Inflammatory macrophage treated with lipopolysaccharide for 1 hour (primary cell): ENCODE results near the gene DNAJC7.
A peak's percentile ranks its signal among the peaks of the same experiment; 100 is the strongest.
"Not testable (repeated sequence)": the region's sequence is repeated elsewhere in the genome, so short reads cannot be mapped to it uniquely, and the experiment has no call there.

ENCODE experiments used
- DNase-seq, 2 donors: peaks; one replicate each; pipeline ENCODE4 v3.0.0-alpha.2; 2020 to 2022

Gene DNAJC7

DNA sequence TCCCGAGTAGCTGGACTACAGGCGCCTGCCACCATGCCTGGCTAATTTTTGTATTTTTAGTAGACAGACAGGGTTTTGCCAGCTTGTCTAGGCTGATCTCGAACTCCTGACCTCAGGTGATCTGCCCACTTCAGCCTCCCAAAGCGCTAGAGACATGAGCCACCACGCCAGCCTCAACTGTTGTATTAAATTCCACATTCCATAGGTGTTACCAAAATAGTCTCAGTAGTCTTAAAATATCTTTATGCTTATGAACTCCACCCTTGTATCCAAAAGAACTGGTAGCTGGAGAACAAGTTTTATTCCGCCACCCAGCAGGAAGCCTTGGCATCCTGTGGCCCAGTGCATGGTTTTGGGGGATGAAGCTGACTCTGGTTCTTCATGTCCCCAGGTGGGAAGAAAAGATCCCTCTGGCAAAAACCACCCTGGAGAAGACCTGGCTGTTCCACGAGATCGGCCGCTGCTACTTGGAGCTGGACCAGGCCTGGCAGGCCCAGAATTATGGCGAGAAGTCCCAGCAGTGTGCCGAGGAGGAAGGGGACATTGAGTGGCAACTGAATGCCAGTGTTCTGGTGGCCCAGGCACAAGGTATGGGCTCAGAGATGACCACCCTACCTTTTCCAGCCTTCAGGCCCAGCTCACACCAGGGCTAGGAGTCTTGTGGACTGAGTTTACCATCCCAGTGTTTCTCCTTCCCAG, 68.3 kb downstream of the DNAJC7 start:
- no peak for DNase-seq

DNA sequence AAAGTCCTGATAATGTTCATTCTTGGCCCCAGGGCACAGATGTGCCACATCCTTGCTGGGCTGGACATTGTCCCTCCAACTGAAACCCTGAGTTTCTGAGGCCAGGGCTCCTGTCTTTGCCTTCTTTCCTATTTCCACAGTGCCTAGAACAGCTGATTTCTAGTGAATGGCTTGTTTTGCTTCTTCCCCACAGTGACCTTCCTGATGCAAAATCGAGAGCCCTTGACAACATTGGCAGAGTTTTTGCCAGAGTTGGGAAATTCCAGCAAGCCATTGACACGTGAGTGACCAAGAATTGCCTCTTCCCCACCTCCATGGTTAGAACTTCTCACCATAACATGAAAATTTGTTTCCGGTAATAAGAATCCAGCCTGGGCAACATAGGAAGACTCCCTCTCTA, 72.3 kb downstream of the DNAJC7 start:
- DNase-seq: peak in 1 of 2 donors; percentile 18

DNA sequence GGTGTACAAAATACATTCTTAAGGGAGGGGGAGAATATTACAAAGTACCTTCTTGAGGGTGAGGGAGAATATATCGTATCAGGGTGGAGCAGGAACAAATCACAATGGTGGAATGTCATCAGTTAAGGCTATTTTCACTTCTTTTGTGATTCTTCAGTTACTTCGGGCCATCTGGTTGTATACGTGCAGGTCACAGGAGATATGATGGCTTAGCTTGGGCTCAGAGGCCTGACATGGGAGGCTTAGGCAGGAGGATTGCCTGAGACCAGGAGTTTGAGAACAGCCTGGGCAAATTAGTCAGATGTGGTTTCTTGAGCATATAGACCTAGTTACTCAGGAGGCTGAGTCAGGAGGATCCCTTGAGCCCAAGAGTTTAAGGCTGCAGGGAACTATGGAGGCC, 73.7 kb downstream of the DNAJC7 start:
- DNase-seq: no peak

DNA sequence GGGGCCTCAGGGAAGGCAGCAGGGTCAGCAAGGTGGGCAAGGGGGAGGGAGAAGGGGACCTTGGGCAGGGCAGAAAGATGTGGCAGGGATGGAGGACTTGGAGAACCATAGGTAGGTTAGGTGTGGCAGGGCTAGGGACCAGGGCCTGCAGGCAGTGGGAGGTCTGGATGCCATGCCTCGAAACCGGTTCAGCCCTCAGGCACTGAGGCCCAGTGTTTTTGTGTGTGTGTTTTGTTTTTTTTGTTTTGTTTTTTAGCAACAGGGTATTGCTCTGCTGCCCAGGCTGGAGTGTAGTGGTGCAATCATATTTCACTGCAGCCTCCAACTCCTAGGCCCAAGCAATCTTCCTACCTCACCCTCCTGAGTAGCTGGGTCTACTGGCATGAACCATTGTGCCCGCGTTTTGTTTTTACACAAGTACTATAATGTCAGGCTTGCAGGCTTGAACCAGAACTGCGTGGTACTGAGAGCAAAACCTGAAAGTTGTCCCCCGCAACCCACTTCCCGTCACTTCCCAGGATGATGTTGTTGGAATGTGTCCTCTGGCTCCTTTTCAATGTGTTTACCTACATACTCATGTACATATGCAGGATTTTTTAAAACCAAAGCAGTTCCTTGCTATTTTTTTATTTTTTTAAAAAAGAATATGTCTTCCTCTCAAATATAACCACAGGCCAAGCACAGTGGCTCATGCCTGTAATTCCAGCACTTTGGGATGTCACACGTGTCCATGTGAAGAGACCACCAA, 74.4 kb downstream of the DNAJC7 start:
- DNase-seq: no peak

DNA sequence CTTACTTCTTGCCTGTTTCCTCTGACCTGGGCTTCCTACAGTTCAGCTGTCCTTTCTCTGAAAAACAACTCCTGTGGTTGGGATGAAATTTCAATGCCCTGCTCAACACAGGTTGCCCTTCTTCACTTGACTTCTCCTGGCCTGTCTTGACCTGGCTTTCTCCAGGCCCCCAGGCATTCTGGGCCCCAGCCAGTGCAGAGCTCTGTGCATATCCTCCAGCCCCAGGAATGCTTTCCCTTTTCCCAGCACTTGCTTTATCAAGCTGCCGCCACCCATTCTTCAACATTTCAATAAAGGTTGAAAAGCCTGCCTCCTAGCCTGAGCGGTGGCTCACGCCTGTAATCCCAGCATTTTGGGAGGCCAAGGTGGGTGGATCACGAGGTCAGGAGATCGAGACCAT, 76.1 kb downstream of the DNAJC7 start:
- DNase-seq: no peak

DNA sequence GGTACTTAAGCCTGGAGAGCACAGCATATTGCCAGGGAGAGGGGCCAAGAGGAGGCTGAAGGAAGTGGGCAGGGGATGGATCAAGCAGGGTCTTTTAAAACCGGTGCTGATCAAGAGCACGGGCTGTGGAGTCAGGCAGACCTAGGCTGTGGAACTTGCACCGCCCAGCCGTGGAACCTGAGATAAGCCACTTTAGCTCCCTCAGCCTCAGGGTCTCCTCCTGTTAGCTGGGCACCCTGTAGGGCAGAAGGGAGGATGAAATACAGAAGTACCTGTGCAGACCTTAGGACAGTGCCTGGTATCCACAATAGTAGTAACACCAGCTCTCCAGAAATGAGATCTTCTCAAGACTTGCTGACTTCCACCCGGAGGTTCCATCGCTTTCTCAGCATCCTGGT, 77.5 kb downstream of the DNAJC7 start:
- no peak for DNase-seq

DNA sequence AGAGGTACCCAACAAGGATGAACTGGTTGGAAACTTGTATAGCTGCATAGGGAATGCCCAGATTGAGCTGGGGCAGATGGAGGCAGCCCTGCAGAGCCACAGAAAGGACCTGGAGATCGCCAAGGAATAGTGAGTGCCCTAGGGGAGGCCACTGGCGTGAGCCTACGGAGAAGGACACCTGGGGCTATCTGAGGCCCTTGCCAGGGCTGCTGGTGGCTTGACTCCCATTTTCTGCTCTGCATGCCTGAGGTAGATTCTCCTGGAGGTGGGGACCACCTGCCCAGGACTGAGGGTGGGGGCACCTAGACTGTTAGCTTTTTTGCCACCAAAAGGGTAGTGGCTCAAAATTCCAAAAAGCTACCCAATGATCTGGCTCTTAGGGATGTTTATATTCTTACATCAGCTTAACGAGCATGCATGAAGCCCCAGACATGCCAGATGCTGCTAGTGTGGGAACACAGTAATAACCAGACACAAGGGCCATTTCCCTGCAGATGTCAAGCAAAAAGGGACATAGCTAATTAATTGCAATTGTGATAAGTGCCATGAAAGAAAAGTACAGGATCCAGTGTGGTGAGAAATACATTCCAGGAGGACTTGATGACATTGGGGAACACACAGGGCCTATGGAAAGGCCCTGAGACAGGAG, 78.1 kb downstream of the DNAJC7 start:
- DNase-seq: no peak

DNA sequence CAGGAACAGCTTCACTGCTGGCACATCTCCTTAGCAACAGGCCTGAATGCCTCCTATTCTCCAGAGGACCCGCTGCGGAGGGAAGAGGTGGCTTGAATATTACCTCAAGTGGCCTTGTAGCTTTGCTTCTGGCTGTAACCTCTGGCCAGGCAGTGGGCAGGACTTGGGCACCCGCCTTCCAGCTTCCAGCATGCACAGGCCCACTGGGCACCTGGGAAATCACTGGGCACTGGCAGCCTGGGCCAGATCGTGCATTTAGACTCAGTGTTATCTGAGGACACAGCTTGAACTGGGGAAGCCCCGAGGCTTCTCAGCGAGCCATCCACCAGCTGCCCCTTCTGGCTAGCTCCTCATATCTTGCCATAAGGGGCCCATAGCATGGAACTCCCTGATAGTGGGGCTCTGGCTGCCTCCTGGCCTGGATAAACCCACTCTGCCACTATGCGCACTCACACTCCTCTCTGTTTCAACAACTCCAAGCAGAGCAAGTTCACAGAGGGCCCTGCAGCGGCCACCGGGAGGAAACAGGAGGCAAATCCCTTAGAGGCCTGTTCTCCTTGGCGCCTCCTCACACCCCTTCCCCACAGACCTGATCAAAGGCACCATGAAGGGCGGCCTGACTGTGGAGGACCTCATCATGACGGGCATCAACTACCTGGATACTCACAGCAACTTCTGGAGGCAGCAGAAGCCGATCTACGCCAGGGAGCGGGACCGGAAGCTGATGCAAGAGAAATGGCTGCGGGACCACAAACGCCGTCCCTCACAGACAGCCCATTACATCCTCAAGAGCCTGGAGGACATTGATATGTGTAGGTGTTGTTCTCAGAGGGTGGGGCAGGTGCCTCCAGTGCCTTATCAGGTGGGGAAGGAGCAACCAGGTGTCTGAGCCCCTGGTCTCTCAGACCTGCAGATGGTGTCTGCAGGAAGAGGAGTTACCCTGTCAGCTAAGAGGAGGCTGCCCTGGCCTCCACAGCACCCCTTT, 79.0 kb downstream of the DNAJC7 start:
- no peak for DNase-seq

DNA sequence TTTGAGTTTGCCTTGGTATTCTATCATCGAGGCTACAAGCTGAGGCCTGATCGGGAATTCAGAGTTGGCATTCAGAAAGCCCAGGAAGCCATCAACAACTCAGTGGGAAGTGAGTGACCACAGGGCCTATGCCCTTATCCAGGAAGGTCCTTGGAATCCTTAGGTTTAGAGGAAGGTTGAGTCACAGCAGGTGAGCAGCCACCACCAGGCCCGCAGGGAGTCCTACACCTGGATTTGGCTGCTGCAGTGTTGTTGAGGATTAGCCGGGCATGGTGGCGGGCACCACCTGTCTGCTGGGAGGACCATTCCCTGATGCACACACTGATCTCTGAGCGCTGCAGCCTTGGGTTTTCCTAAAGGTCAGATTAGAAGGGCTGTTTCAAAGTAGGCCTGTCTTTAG, 81.6 kb downstream of the DNAJC7 start:
- DNase-seq: no peak

DNA sequence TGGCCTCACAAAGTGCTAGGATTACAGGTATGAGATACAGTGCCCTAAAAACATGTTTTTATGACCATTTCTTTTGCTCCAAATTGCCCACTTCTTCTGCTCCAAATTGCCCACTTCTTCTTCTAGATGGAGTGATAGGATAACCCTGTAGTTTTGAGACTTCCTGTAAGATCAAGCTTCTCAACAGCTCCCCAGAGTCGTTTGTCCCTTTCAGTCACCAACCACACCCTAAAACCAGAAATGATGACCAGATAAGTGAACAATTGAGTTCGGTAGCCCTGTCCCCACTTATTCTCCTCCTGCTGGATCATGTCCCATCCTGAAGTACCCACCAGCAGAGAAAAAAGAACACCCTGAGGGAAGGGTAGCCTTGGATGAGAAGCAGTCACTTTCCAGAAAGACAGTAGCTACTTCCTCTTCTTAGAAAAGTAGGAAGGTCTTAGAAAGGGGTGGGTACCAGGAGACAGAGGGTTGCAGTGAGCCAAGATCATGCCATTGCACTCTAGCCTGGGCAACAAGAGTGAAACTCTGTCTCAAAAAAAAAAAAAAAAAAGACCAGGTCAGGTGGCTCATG, 84.3 kb downstream of the DNAJC7 start:
- peak; percentile 51 to 65 for DNase-seq

DNA sequence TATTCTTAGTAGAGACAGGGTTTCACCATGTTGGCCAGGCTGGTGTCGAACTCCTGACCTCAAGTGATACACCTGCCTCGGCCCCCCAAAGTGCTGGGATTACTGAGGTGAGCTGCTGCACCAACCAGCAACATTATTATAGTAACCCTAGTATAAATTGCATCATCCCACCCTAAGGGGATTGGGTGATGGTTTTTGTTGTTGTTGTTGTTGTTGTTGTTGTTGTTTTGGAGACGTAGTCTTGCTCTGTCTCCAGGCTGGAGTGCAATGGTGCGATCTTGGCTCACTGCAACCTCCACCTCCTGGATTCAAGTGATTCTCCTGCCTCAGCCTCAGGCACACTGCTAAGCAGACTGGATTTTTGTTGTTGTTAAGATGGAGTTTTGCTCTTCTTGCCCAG, 85.5 kb downstream of the DNAJC7 start:
- DNase-seq: not testable (repeated sequence)

DNA sequence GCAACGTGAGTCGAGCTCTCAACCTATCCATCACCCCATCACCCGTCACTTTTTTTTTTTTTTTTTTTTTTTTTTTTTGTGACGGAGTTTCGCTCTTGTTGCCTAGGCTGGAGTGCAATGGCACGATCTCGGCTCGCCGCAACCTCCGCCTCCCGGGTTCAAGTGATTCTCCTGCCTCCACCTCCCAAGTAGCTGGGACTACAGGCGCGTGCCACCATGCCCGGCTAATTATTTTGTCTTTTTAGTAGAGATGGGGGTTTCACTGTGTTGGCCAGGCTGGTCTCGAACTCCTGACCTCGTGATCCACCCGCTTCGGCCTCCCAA, 86.4 kb downstream of the DNAJC7 start:
- DNase-seq: not testable (repeated sequence)

DNA sequence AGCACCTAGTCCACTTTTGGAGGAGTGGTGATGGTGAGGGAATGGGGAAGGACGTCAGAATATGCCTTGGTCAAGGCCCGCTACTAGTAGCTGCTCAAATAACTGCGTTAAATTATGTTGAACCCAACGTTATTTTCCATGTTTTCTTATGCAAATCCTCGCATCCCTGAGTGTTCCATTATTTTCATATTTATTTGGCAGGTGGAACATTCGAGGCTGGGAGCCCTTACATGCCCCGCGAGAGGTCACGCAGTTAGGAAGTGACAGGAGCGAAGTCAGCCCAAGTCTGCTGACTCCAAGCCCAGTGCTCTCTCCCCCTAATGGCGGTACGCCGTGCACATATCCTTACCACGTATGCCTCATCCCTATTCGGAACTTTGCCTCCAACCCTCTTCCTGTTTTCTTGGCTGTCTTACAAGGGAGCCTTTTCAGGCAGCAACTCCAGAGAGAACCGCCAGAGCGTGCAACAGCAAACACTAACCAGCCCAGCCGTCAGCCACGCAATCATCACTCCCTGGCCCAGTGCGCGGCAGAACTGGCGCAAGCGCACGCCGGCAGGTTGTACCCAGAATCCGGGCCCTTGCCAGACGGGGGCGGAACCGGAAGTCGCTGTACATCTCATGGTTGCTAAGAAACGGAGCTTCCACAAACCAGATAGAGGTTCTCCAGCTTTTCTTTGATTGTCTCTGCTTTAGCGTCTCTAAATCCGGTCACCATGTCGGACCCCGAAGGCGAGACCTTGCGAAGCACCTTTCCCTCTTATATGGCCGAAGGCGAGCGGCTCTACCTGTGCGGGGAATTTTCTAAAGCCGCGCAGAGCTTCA, 87.0 kb downstream of the DNAJC7 start, which contains the start of gene ODAD4:
TSS of gene ODAD4 (plus strand) at position 609 of the 824 bp plus-strand sequence. CDS start at position 716, 107 bp downstream.
- peak; percentile 98 for DNase-seq

DNA sequence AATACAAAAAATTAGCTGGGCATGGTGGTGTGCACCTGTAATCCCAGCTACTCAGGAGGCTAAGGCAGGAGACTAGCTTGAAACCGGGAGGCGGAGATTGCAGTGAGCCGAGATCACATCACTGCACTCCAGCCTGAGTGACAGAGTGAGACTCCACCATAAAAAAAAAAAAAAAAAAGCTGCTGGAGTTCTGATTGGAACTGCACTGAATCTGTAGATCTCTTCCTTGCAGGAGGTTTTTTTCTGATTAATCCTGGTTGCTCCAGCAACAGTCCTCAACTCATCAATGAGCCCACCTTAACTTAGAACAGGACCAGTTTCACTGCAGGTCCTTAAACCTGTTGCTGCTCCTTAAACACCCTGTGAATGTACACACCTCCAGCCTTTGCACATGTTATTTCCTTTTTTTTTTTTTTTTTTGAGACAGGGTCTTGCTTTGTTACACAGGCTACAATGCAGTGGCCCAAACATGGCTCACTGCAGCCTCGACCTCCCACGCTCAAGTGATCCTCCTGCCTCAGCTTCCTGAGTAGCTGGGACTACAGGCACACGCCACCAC, 88.5 kb downstream of the DNAJC7 start:
- DNase-seq: no peak
